NCI-H526 treated with DMSO at 0.1 percent for 48 hours (cell line): ENCODE measurements around the gene CHGA.

Experiments used
- DNase-seq: peaks from one replicate; lab custom pipeline; 2025; lab: John Stamatoyannopoulos, UW

CHGA gene

DNA sequence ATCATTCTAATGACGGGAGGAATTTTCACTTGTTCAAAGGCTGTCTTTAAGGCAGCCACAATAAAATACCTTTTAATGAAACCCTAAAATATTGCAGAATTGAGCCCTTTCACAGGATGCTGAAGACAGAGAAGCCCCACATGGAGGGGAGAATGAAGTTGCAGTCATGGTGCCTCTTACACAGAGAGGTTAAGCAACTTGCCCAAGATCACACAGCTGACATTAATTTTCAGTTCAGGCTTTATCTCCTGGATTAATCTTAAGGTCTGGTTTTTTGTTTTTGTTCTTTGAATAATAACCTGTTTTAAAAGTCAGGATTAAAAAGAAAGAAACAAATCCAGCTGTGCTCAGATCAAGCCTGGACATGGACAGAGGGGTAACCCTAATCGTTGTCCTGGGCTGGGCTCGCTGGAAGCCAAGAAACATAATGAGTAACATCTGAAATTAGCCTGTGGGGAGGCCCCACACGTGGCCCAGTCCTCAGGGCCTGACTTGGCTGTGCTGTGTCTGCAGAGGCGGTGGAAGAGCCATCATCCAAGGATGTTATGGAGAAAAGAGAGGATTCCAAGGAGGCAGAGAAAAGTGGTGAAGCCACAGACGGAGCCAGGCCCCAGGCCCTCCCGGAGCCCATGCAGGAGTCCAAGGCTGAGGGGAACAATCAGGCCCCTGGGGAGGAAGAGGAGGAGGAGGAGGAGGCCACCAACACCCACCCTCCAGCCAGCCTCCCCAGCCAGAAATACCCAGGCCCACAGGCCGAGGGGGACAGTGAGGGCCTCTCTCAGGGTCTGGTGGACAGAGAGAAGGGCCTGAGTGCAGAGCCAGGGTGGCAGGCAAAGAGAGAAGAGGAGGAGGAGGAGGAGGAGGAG lies 8.0 kb downstream of the CHGA start:
- DNase-seq = no peak

DNA sequence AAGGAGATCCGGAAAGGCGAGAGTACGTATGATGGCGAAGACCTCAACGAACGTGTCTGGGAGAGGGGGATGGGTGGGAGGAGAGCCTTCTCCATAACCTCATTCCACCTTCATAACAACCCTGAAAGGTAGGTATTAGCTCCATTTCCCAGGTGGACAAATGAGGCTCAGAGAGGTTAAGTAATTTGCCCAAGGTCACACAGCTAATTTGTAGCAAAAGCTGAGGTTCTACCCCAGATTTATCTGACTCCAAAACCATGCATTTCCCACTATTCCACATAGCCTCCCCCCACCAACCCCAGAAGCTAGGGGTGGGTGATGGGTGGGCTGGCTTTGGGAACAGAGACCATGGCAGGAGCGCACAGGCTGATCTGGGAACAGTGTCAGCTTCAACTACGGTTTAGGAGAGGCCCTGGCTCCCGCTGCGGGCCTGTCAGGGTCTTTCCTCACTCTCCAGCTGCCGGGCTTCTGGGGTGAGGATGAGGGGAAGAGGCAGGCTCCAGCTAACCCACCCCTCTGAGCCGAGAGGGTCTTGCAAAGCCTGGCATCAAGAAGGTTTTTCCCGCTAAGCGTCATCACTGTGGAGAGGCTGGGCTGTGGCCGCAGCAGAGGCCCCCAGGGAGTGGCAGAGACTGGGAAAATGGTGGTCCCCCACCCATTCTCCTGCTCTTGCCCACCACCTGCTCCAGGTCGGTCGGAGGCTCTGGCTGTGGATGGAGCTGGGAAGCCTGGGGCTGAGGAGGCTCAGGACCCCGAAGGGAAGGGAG lies 8.9 kb downstream of the CHGA start:
- DNase-seq = no peak

DNA sequence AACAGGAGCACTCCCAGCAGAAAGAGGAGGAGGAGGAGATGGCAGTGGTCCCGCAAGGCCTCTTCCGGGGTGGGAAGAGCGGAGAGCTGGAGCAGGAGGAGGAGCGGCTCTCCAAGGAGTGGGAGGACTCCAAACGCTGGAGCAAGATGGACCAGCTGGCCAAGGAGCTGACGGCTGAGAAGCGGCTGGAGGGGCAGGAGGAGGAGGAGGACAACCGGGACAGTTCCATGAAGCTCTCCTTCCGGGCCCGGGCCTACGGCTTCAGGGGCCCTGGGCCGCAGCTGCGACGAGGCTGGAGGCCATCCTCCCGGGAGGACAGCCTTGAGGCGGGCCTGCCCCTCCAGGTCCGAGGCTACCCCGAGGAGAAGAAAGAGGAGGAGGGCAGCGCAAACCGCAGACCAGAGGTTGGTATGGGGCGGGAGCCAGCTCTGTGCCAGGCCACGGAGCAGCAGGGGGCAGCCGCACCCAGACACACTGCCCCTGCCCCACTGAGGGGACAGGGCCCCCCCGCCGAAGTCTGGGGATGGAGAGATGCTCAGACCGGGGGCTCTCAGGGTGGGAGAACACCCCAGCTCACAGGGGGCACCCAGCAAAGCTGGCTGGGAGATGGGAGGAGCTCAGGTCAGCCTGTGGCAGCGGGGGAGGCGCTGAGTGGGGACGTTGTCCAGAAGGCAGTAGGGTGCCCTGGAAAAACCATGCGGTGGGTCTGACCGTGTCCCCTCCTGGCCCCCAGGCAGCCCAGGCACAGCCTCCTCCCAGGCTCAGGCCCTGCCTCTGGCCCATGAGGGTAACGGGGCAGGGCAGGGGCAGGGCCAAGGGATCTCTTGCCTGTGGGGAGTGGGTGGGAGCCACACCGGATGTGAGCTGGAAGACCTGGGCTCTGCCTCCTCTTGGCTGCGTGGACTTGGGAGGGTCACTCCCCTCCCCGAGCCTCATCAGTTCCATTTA lies 9.8 kb downstream of the CHGA start:
- DNase-seq = no peak

DNA sequence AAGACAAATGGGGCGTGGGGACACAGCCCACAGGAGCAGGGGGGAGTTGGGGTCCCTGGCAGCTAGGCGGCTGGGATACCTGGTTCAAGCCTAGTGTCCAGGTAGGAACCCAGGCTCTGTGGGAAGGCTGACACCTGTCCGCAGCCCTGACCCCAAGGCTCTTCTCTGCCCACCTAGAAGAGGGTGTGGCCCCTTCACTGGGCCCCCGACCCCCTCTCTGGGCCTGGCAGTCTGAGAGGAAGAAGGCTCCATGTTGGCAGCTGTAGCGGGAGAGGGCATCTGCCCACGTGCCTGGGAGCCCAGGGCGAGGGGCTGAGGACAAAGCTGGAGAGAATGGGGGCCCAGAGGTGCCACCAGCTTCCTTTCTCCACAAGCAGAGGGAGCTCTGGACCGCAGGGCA lies 10.5 kb downstream of the CHGA start:
- no peak for DNase-seq

DNA sequence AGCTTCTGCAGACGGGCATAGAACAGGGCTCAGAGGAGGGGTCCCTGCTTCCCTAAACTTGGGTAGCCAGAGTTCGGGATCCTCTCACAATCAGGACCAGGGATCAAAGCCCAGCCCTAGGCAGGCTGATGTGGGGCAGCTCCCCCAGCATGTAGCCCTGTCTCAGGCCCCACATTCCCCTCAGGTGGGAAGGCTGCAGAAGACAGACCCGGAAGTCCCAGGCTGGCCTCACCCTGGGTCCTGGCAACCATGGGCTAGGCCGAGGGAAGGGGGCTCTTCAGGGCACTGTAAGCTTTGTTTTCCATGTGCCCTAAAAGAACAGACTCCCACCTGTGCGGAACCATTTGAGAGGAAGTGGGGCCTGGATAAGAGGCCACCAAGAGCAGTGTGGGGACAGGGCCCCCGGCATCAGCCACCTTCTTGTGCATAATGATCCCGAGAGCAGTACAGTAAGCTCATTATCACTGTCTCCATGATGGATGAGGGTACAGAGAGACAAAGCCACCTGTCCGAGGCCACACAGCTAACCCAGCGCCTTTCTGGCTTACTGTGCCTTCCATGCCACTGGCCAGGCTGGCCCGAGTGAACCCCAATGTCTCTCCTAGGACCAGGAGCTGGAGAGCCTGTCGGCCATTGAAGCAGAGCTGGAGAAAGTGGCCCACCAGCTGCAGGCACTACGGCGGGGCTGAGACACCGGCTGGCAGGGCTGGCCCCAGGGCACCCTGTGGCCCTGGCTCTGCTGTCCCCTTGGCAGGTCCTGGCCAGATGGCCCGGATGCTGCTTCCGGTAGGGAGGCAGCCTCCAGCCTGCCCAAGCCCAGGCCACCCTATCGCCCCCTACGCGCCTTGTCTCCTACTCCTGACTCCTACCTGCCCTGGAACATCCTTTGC lies 11.5 kb downstream of the CHGA start:
- no peak for DNase-seq

DNA sequence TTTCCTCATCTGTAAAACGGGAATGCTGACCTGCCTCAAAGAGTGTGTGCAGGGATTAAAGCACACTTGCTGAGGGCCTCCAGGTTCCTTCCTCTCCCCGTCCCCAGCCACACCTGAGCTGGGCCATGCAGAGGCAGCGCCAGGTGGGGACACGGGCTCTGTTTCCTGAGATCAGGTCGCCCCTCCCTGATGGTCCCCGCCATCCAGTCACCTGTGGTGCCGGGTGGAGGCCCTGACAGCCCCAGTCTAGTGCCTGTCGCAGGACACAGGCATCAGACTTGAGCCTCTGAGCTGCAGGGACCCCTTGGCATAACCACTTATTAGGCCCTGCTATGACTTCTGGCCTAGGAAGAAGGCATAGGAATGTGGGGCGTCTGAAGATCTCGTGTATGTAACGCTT lies 12.5 kb downstream of the CHGA start:
- DNase-seq = no peak

DNA sequence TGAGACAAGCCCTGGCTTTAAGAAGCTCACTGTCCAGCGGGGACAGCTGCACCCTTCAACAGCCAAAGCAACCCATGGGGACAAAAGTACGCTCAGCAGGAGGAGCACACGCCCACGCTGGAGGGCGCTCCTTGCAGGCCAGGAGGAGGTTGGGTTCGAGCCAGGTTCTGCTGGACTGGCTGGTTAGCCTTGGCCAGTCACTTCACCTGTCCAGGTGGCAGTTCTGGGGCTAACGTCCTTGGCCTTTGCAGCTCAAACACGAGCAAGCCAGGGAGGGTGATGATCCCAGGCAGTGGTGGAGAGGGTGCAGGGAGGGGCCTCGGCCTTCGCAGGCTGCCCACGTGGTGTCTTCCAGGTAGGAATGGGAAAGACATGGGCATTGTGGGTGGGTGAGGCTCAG lies 13.1 kb downstream of the CHGA start:
- DNase-seq = no peak

DNA sequence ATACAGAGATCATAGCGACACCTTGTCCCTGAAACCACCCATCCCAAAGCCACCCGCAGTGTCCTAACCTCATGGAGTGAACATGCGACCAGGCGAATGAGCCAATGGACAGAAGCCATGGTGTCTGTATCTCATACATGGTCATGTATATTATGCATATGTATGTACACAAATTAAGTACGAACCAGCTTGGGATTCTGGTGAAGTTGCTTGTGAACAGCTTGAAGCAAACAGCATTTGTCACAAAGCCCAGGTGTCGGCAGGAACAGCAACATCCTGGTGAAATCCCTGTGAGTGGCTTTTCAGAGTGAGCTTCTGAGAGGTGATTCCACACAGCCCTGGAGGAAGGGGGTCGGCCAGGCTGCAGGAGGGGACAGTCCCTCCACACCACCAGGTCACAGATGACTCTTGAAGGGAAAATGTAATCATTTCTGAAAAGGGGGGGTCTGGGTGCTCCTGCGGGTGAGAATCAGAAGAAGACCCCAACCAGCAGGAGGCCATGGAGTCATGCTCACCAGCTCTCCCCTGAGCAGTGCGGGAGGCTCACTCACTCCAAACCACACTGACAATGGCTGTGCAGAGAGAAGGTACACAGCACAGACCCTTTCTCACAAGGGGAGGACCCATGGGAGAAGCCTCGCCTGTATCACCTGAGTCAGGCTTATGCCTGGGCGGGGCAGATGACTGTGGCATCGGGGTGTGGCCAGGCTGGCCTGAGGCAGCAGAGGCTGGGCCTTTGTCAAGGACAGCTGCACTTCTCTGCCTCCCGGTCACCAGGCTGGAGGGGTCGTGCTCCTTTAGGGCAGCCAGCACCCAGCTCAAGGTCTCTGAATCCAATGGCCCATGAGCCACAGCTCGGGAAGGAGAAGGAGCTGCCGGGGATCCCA lies 14.3 kb downstream of the CHGA start:
- peak; percentile 13 for DNase-seq

DNA sequence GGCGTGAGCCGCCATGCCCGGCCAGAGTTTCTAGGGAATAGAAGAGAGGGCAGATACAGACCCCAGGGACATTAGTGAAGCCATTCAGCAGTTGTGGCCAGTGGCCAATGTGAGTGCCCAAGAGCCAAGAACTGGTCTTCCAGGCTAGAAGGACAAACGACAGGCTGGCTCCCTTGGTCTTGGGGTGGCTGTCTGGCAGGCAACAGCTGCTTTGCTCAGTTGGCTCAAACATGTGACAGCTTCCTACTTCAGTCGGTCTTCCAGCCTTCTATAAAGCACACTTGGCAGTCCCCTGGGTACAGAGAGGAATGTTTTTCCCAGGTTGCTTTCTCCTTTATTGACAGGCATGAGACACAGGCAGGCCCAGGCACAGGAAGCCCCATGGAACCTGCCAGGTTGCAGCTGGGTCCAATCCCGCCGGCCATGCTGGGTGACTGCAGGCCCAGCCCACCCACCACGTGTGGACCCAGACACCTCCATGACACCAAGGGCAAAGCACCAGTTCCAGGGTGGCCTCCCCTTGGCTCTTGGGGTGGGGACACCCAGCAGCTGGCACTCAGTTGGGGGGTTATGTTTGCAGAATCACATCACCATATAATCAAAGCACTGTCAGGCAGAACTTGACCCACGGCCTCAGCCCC lies 15.4 kb downstream of the CHGA start:
- no peak for DNase-seq

DNA sequence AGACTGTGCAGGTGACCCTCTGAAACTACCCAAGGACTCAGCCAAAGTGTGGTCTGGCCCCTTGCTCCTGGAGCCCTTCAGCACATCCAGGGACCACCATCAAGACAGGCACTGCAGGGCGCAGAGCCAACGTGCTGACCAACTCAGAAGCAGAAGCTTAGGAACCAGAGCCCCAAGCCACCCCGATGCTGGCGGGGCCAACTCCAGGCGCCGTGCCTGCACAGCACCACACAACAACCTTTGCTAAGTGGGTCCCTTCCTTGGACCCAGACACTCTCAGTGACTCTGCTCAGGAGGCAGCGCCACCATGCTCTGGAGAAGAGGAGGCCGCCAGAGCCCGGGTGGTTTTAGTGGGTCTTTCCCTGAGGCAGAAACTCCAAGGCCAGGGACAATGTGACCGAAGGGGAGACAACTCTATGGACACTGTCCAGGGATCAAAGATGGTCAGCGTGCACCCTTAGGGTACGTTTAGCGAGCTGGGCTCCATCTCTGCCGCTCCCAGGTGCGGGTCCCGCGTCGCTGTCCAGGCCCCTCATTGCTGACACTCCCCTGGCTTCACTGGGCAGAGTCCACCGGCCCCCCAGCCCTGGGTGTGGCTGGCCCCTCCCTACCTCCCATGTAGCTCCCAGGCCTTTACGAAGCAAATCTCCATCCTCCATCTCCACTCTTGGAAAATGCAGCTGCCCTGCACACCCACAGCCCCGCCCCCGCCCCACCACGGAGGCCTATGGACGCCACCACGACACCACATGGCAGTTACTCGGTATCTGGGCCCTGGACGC lies 16.1 kb downstream of the CHGA start:
- no peak for DNase-seq

DNA sequence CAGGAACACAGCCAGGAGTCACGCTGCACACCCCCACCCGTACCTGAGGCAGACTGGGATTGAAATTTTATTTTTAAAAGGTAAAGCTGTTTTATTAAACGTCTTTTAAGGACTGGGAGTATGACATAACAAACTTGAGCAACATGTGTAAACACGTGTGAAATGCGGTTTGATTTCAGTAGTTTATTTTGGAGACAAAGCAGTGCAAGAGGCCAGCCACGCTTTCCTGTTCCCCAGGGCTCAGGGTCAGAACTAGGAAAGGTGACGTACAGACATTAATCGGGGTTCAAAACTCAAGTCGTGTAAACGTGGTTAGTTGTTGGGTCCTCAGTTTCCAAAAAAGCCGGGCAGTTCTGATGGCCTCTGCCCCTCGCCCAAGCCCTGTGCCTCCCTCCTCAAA lies 16.7 kb downstream of the CHGA start:
- no peak for DNase-seq

DNA sequence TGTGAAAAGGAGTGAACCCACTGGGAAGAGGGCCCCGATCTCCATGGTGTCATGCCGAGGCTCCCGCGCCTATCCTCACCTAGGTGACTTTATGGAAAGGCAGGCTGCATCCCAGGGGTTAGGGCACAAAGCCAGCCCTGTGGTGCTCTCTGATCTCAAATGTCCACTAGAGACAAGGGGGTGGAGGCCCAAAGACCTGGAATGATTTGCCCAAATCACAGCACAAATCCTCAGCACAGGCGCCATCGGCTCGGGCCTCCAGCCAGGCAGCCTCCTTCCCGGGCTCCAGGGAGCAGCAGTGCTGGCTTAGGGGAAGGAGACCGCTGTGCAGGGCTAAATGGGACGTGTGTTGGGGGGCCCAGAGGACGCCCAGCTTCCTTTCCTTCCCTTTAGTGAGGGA lies 17.6 kb downstream of the CHGA start:
- DNase-seq = no peak

DNA sequence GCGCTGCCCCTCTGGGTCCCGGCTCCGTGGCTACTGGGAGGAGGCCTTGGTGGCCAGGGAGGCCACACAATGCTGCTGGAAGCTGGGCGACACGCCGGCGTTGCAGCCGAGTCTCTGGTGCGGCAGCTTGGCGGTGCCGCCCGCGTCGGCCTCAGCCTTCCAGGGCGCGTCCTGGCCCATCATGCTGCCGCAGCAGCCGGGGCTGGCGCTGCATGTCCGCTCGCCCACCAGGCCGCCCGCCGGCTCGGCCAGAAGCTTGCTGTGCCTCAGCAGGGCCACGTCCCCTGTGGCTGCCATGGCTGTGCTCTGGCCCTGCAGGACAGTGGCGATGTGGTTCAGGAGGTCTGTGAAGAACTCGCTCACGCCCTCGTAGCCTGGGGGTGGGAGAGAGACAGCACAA lies 18.6 kb downstream of the CHGA start:
- DNase-seq = no peak

DNA sequence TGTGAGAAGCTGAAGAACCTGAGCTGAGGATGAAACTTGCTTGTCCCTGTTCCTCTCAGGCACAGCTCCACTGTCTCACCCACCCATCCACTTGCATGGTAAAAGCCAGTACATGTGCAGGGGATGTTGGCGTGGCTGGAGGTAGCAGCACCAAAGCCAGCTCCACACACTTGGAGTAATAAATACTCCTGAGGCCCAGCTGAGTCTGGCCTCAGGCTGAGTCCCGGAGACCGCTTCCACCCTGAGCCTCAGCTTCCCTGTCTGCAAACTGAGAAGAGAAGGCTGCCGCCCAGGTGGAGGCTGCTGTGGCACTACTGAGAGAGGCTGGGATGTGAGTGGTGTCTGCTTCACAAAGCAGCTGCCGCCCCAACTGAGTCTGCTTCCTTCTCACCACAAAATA lies 19.2 kb downstream of the CHGA start:
- DNase-seq = no peak

DNA sequence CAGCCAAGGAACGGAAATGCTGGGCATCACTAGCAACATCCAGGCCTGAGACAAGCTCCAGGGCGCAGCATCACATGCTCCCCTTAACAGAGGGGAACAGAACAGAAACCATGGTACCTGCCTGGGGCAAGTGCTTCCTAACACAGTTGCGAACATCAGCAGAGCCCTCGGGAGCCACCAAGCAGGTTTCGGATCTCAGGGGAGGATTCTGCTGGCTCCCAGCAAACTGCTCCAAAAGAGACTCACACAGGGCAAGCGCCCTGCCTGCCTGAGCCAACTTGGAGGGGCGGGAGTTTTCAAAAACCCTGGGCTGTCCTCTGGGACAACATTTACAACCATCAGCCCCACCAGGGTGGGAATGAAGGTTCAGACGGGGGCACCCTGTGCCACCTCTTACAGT lies 19.6 kb downstream of the CHGA start:
- DNase-seq = no peak

DNA sequence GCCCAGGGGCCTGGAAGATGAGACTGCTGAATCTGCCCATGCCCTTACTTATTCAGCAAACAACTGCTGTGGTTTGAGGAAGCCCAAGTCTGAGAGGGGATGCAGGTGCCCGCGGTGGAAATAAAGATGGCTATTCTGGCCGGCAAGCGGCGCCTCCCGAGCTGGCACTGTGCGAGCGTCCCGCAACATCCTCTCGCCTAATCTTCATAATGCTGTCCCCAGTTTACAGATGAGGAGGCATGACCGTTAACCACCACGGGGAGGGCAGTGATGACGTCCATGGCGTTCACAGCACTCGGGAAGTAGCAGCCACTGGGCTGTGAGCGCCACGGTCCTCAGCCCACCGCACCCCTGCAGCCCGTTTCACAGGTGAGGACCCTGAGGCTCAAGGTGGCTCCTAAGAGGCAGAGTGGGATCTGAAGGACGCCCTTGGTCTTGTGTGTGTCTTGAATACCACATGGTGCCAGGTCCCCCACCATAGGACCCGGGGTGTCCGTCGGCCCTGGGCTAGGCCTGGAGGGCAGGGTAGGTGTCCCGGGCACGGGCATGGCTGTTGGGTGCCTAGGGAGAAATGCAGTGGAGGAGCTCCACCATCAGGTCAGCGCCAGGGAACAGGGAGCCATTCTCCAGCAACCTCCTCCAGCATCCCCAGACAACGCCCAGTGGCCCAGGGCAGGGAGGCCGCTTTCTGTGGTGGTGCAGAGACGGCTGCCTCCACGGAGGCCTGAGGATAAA lies 20.2 kb downstream of the CHGA start:
- no peak for DNase-seq

DNA sequence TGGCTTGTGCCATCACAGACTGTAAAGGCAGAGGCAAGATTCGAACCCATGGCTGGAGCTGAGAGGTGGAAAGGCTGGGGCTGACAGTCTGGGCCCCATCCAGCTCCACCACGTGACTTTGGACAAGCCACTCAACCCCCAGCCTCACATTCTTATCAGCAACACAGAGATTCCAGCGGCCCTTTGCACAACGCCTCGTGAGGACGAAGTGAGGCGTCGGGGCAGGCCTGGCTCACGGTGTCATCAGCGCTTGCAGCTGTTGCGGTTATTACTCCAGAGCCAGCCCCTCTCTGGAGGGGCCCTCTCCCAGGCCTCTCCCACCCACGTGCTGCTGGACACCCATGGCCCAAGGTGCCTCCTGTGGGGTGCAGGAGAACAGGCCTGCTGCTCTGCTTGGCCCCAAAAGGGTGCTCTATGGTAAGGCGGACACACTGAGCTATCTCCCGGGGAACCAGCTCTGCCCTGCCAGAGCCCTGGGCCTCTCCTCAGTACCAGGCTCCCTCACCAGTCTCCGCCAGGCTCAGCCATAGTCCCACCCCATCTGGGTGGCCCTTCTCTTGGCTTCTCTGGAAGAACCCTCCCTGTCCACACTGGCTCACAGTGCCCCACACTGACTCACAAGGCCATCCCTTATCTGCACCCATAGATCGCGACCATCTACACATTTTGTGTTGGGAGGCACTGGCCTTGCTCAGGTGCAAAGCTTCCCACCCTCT lies 21.1 kb downstream of the CHGA start:
- DNase-seq = no peak

DNA sequence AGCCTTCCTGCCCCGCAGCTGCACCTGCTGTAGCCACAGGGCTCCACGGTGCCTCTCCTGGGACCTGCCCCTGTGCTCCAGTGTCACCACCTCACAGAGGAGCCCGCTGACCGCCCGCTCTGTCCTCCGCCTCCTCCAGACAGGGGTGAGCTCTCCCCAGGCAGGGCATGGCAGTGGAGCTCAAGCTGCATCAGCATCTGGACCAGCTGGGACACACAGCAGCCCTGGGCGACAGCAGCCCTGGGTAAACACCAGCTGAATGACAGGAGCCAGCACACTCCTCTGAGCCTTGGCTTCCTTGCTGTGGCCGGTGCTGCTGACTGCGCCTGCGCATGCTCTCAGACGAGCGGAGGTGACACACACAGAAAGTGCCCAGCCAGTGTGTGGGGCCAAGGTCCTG lies 22.0 kb downstream of the CHGA start:
- no peak for DNase-seq
